SK-N-SH (cell line): ENCODE measurements around the gene AP5B1. TPM values are rescaled to one million over a fixed set of nuclear protein-coding genes. Genes with fewer than 3 reads are reported as not detected.
"Not testable (repeated sequence)": the region's sequence is repeated elsewhere in the genome, so short reads cannot be mapped to it uniquely, and the experiment has no call there.

ENCODE experiments used
- CTCF ChIA-PET: fragments of 300-600, 350-600 bp; formaldehyde crosslinking; extraction: SDS; loops from one replicate; lab custom pipeline; 2021; lab: Yijun Ruan, JAX
- POLR2A ChIA-PET: fragments of 350-600 bp; sonication (Branson Sonifier 250); formaldehyde crosslinking; extraction: SDS; loops from one replicate; lab custom pipeline; 2020; ENCODE audit warnings: antibody characterized with exemption, inconsistent platforms; lab: Yijun Ruan, JAX
- DNase-seq: peaks from one replicate; pipeline ENCODE4 v3.0.0; 2012
- H2AFZ ChIP-seq: fragments of 200-600 bp; sonication (generic); 2 replicates; pipeline ENCODE4 v1.8.1; 2016; ENCODE audit warnings: antibody characterized with exemption, mild to moderate bottlenecking, low read depth
- H3F3A ChIP-seq: fragments of 200-600 bp; sonication (generic); replicated peaks from 2 replicates; pipeline ENCODE3; 2016; ENCODE audit warnings: antibody characterized with exemption, mild to moderate bottlenecking; ENCODE audit not compliant: insufficient read depth
- H3K27ac ChIP-seq, 2 experiments: fragments of 200-500 bp in 1 of 2; fragments of 200-600 bp in 1 of 2; sonication (Bioruptor generic) in 1 of 2; sonication (generic), shearing (Covaris generic) in 1 of 2; 2 replicates each; pipeline versions ENCODE4 v1.5.1 to v1.6.1; 2014 to 2016; ENCODE audit warnings: low read depth in 2 of 2, inconsistent platforms in 1 of 2, low read length in 1 of 2, mild to moderate bottlenecking in 1 of 2, mixed read lengths in 1 of 2
- H3K27me3 ChIP-seq: fragments of 200-600 bp; sonication (generic), shearing (Covaris generic); 2 replicates; pipeline ENCODE4 v1.6.1; 2016; ENCODE audit warnings: mixed run types; ENCODE audit not compliant: insufficient read depth
- H3K36me3 ChIP-seq, 2 experiments: fragments of 200-500 bp in 1 of 2; fragments of 200-600 bp in 1 of 2; sonication (Bioruptor generic) in 1 of 2; sonication (generic) in 1 of 2; replicated peaks in 1 of 2; 2 replicates each; pipeline versions ENCODE3 to v1.5.1; 2014 to 2016; ENCODE audit warnings: low read length in 1 of 2, mild to moderate bottlenecking in 1 of 2; ENCODE audit not compliant: insufficient read depth in 2 of 2, control insufficient read depth in 1 of 2
- H3K4me1 ChIP-seq, 2 experiments: fragments of 200-500 bp in 1 of 2; fragments of 200-600 bp in 1 of 2; sonication (Bioruptor generic) in 1 of 2; sonication (generic), shearing (Covaris generic) in 1 of 2; 2 replicates each; pipeline versions ENCODE4 v1.5.1 to v1.6.1; 2014 to 2016; ENCODE audit warnings: low read depth in 1 of 2, low read length in 1 of 2, mixed run types in 1 of 2; ENCODE audit not compliant: insufficient read depth in 2 of 2, control insufficient read depth in 1 of 2
- H3K4me2 ChIP-seq: fragments of 200-600 bp; sonication (generic), shearing (Covaris generic); 2 replicates; pipeline ENCODE4 v1.6.1; 2017; ENCODE audit warnings: mixed run types
- H3K4me3 ChIP-seq, 2 experiments: fragments of 200-500 bp in 1 of 2; fragments of 200-600 bp in 1 of 2; sonication (Bioruptor generic) in 1 of 2; sonication (generic), shearing (Covaris generic) in 1 of 2; 2 replicates each; pipeline versions ENCODE4 v1.5.1 to v1.8.1; 2014 to 2016; ENCODE audit warnings: low read depth in 2 of 2, inconsistent platforms in 1 of 2, low read length in 1 of 2, mild to moderate bottlenecking in 1 of 2, mixed read lengths in 1 of 2, moderate library complexity in 1 of 2
- H3K79me2 ChIP-seq: fragments of 200-600 bp; sonication (generic); 2 replicates; pipeline ENCODE4 v1.8.1; 2017; ENCODE audit warnings: mild to moderate bottlenecking; ENCODE audit not compliant: insufficient read depth
- H3K9ac ChIP-seq: fragments of 200-600 bp; sonication (generic); 2 replicates; pipeline ENCODE4 v1.6.1; 2017; ENCODE audit warnings: mixed run types
- H3K9me2 ChIP-seq: fragments of 200-600 bp; sonication (generic); 2 replicates; pipeline ENCODE4 v1.6.1; 2017; ENCODE audit warnings: mixed run types
- H3K9me3 ChIP-seq: fragments of 200-600 bp; sonication (generic); 2 replicates; pipeline ENCODE4 v1.6.1; 2017; ENCODE audit warnings: mixed run types, mild to moderate bottlenecking, moderate library complexity
- H4K20me1 ChIP-seq: fragments of 200-600 bp; sonication (generic); 2 replicates; pipeline ENCODE4 v1.6.1; 2017; ENCODE audit warnings: mild to moderate bottlenecking, mixed run types; ENCODE audit not compliant: insufficient read depth
- CHD2 ChIP-seq: fragments of 150-350 bp; IDR thresholded peaks from 2 replicates; pipeline ENCODE4 v1.6.1; 2018; ENCODE audit warnings: low read length; ENCODE audit not compliant: partially characterized antibody
- ELF1 ChIP-seq: IDR thresholded peaks from 2 replicates; pipeline ENCODE4 v1.4.0; 2012
- GATA2 ChIP-seq: sonication (generic); formaldehyde crosslinking; IDR thresholded peaks from 2 replicates; pipeline ENCODE4 v1.5.0; 2020; ENCODE audit warnings: mild to moderate bottlenecking, missing genetic modification reagents
- MXI1 ChIP-seq: IDR thresholded peaks from 2 replicates; pipeline ENCODE4 v1.6.1; 2012; ENCODE audit warnings: mild to moderate bottlenecking, low read depth, low read length, improper control_type of control experiment
- NRF1 ChIP-seq: IDR thresholded peaks from 2 replicates; pipeline ENCODE4 v1.6.1; 2012; ENCODE audit warnings: low read depth, mild to moderate bottlenecking, low read length
- SIN3A ChIP-seq: IDR thresholded peaks from 2 replicates; pipeline ENCODE4 v1.6.1; 2012; ENCODE audit warnings: low read depth, mild to moderate bottlenecking, low read length, moderate library complexity, borderline replicate concordance
- TEAD4 ChIP-seq: IDR thresholded peaks from 2 replicates; pipeline ENCODE4 v1.4.0; 2012; ENCODE audit warnings: mild to moderate bottlenecking, borderline replicate concordance; ENCODE audit not compliant: insufficient read depth
- YY1 ChIP-seq: IDR thresholded peaks from 2 replicates; pipeline ENCODE4 v1.4.0; 2012; ENCODE audit warnings: low read depth, mild to moderate bottlenecking
- WGBS: methylation state at CpG from one replicate; pipeline ENCODE4 v1.1.6; 2017; ENCODE audit warnings: low lambda C conversion rate; 5-methylcytosine and 5-hydroxymethylcytosine counted together
- polyA plus RNA-seq, 3 experiments: library from polyadenylated mRNA; depleted of rRNA; stranded (reverse); fragments of >200 nt; gene quantifications; 2 replicates each; pipeline ENCODE4 v1.2.3, GENCODE V29; 2012

Gene AP5B1
- polyA plus RNA-seq, 1 of the 3 experiments (the other 2 are of a cell fraction) = 3.8 TPM

- TF ChIP-seq NRF1 = no peak
These were observed 9.1 kb downstream of the AP5B1 start (continued) for GRCh38 chr11:65771589-65772112.

- H3F3A ChIP-seq = peaks cover 13% of the 10 kb centered on the region
These were observed 9.7 kb downstream of the AP5B1 start for GRCh38 chr11:65770951-65771567.

GRCh38 chr11:65767806-65768205 is 13.0 kb downstream of the AP5B1 start:
- H3K9me2 ChIP-seq, H3K27me3 ChIP-seq, H3K4me3 ChIP-seq, H3K36me3 ChIP-seq, H3K4me1 ChIP-seq, H3K79me2 ChIP-seq, H3K9me3 ChIP-seq, H3K27ac ChIP-seq, H2AFZ ChIP-seq, DNase-seq, H3K4me2 ChIP-seq, H4K20me1 ChIP-seq, POLR2A ChIA-PET, H3K9ac ChIP-seq: not testable (repeated sequence)
- CTCF ChIA-PET = interaction anchor here (1.0 to 4.4 kb wide), 4 partner anchors 11 to 31 kb away, joined by 3 to 25 read pairs (median 3); no protein-coding TSS in a partner anchor
- H3F3A ChIP-seq = peaks cover 13% of the 10 kb centered on the region
- WGBS = 79% methylated on average over 5 of the region's 5 CpGs

More at GRCh38 chr11:65770951-65771567, 9.7 kb downstream of the AP5B1 start:
- Histone ChIP-seq H3K27ac (no peak overlapping the region), H4K20me1 (no peaks in the 10 kb centered on the region), H3K4me1 (no peaks in the 10 kb centered on the region), H3K9ac (no peak overlapping the region), H3K79me2 (no peaks in the 10 kb centered on the region), H3K27me3 (no peaks in the 10 kb centered on the region), H3K36me3 (no peaks in the 10 kb centered on the region), H3K4me3 (no peak overlapping the region), H3K9me3 (no peaks in the 10 kb centered on the region), H2AFZ (no peak overlapping the region), H3K4me2 (no peak overlapping the region), H3K9me2 (no peaks in the 10 kb centered on the region)
- CTCF ChIA-PET = interaction anchor here (0.6 to 3.6 kb wide), 14 partner anchors 9 to 102 kb away, joined by 3 to 50 read pairs (median 5); partner anchors contain the start of genes AP5B1, KAT5 and RNASEH2C
- TF ChIP-seq GATA2 (CRISPR knock-in tag) (no peak), TEAD4 (no peak), MXI1 (no peak), ELF1 (no peak), YY1 (no peak), SIN3A (no peak), CHD2 (no peak)
- WGBS = 73% methylated on average over 12 of the region's 12 CpGs
- DNase-seq = no peak
- POLR2A ChIA-PET = no interaction called here

- POLR2A ChIA-PET = no interaction called here
- 84% methylated on average over 10 of the region's 10 CpGs for WGBS
These were observed 13.4 kb downstream of the AP5B1 start for GRCh38 chr11:65767406-65767805.

More at GRCh38 chr11:65767406-65767805, 13.4 kb downstream of the AP5B1 start:
- no peak for DNase-seq
- peaks cover 13% of the 10 kb centered on the region for H3F3A ChIP-seq
- H4K20me1 ChIP-seq = no peaks in the 10 kb centered on the region
- H3K9me2 ChIP-seq = no peaks in the 10 kb centered on the region
- H3K27ac ChIP-seq = no peak overlapping the region
- no peaks in the 10 kb centered on the region for H3K36me3 ChIP-seq
- no peak for TF ChIP-seq TEAD4
- no peak overlapping the region for H3K4me2 ChIP-seq
- no peak overlapping the region for H3K4me3 ChIP-seq
- CTCF ChIA-PET = interaction anchor here (1.0 to 4.4 kb wide), 5 partner anchors 11 to 32 kb away, joined by 3 to 25 read pairs (median 3); no protein-coding TSS in a partner anchor
- no peak overlapping the region for H2AFZ ChIP-seq
- no peaks in the 10 kb centered on the region for H3K9me3 ChIP-seq
- H3K27me3 ChIP-seq = no peaks in the 10 kb centered on the region
- no peaks in the 10 kb centered on the region for H3K79me2 ChIP-seq
- no peaks in the 10 kb centered on the region for H3K4me1 ChIP-seq
- no peak overlapping the region for H3K9ac ChIP-seq
